HFFc6 (cell line): ENCODE data around the gene RXRG. TPM values are rescaled to one million over a fixed set of nuclear protein-coding genes. Genes with fewer than 3 reads are reported as not detected.

Source experiments
- DNase-seq: peaks from one replicate; pipeline ENCODE4 v3.0.0-alpha.2; 2018
- H3K27ac Mint-ChIP-seq: 2 replicates; pipeline ENCODE4 v1.8.0; 2020; ENCODE audit warnings: mild to moderate bottlenecking, mixed read lengths
- H3K27me3 Mint-ChIP-seq: 2 replicates; pipeline ENCODE4 v1.8.0; 2021; ENCODE audit warnings: mild to moderate bottlenecking, moderate library complexity, mixed read lengths; ENCODE audit not compliant: insufficient read depth
- H3K36me3 Mint-ChIP-seq: 2 replicates; pipeline ENCODE4 v1.8.0; 2021; ENCODE audit warnings: low read depth, mixed read lengths
- H3K4me1 Mint-ChIP-seq: 2 replicates; pipeline ENCODE4 v1.8.0; 2020; ENCODE audit warnings: low read depth, mixed read lengths
- H3K4me3 Mint-ChIP-seq: 2 replicates; pipeline ENCODE4 v1.8.0; 2020; ENCODE audit warnings: mild to moderate bottlenecking, moderate library complexity, mixed read lengths
- H3K9me3 Mint-ChIP-seq: 2 replicates; pipeline ENCODE4 v1.8.0; 2020; ENCODE audit warnings: mild to moderate bottlenecking, mixed read lengths
- CTCF ChIP-seq: fragments of 200-600 bp; sonication (generic); IDR thresholded peaks from 2 replicates; pipeline ENCODE4 v1.5.0; 2021; ENCODE audit warnings: antibody characterized with exemption, mild to moderate bottlenecking
- total RNA-seq, 6 experiments: library from RNA; stranded (reverse); fragmentation: NEBNext Ultra II Directional; extraction: Animal tissue kit (Norgen Biotek cat#: 25700); gene quantifications; 2 replicates in 1 of 6; 3 replicates in 5 of 6; pipeline ENCODE4 v1.2.3, GENCODE V29; 2021

RXRG gene
- total RNA-seq, 6 experiments from 2014 or later, result not detected

GRCh38 chr1:165442053-165442452, 2.9 kb downstream of the RXRG start:
- no peak for TF ChIP-seq CTCF
- no peak for DNase-seq
- Mint-ChIP-seq H3K27me3 (peaks cover 8% of the 10 kb centered on the region), H3K4me1 (no peaks in the 10 kb centered on the region), H3K27ac (no peak overlapping the region), H3K4me3 (no peak overlapping the region), H3K36me3 (no peaks in the 10 kb centered on the region), H3K9me3 (no peaks in the 10 kb centered on the region)

- DNase-seq, result no peak
- Mint-ChIP-seq H3K9me3 (no peaks in the 10 kb centered on the region), H3K36me3 (no peaks in the 10 kb centered on the region), H3K4me3 (no peak overlapping the region), H3K27me3 (peaks cover 8% of the 10 kb centered on the region), H3K27ac (no peak overlapping the region), H3K4me1 (no peaks in the 10 kb centered on the region)
- TF ChIP-seq CTCF, result no peak
These were observed 3.6 kb downstream of the RXRG start for GRCh38 chr1:165441166-165441880.

- H3K27ac Mint-ChIP-seq, result no peak overlapping the region
- H3K36me3 Mint-ChIP-seq, result no peaks in the 10 kb centered on the region
- no peaks in the 10 kb centered on the region for H3K4me1 Mint-ChIP-seq
- TF ChIP-seq CTCF, result no peak
- no peak for DNase-seq
- peaks cover 10% of the 10 kb centered on the region for H3K27me3 Mint-ChIP-seq
- H3K9me3 Mint-ChIP-seq, result no peaks in the 10 kb centered on the region
- H3K4me3 Mint-ChIP-seq, result no peak overlapping the region
These were observed 5.6 kb downstream of the RXRG start for GRCh38 chr1:165439330-165439729.

- no peak for DNase-seq
- peaks cover 4% of the 10 kb centered on the region; the same call in 1 of the 2 replicates for H3K27me3 Mint-ChIP-seq
- no peaks in the 10 kb centered on the region for H3K9me3 Mint-ChIP-seq
- no peak overlapping the region for H3K27ac Mint-ChIP-seq
- no peak for TF ChIP-seq CTCF
- H3K4me3 Mint-ChIP-seq, result no peak overlapping the region
- H3K4me1 Mint-ChIP-seq, result no peaks in the 10 kb centered on the region
- H3K36me3 Mint-ChIP-seq, result no peaks in the 10 kb centered on the region
These were observed 7.9 kb downstream of the RXRG start for GRCh38 chr1:165436994-165437393.

- Mint-ChIP-seq H3K4me3 (no peak overlapping the region), H3K27me3 (peaks cover 4% of the 10 kb centered on the region; the same call in 1 of the 2 replicates), H3K27ac (no peak overlapping the region), H3K4me1 (no peaks in the 10 kb centered on the region), H3K9me3 (no peaks in the 10 kb centered on the region), H3K36me3 (no peaks in the 10 kb centered on the region)
- TF ChIP-seq CTCF, result no peak
- DNase-seq, result no peak
These were observed 9.1 kb downstream of the RXRG start for GRCh38 chr1:165435801-165436200.
